CD14-positive monocyte (primary cell): ENCODE measurements around the gene NBPF3. TPM values are rescaled to one million over a fixed set of nuclear protein-coding genes. Genes with fewer than 3 reads are reported as not detected.
"Not testable (repeated sequence)": the region's sequence is repeated elsewhere in the genome, so short reads cannot be mapped to it uniquely, and the experiment has no call there.

Experiments
- DNase-seq, 3 donors: peaks; one replicate each; pipeline ENCODE4 v3.0.0-alpha.2; 2011 to 2022
- H2AFZ ChIP-seq: 2 replicates; pipeline ENCODE4 v1.6.0; 2012; ENCODE audit warnings: mild to moderate bottlenecking, low read depth, low read length, inconsistent platforms; ENCODE audit not compliant: insufficient read depth, poor library complexity, severe bottlenecking
- H3K27ac ChIP-seq, 2 donors: 1 replicate in 1 of 2; 2 replicates in 1 of 2; pipeline ENCODE4 v1.5.1; 2012 to 2013; ENCODE audit warnings: low read length in 2 of 2, control low read depth in 1 of 2, inconsistent platforms in 1 of 2, low read depth in 1 of 2, mild to moderate bottlenecking in 1 of 2
- H3K27me3 ChIP-seq, 2 donors: one replicate each; pipeline versions ENCODE4 v1.6.0 to v1.6.1; 2011 to 2013; ENCODE audit warnings: low read length in 2 of 2; ENCODE audit not compliant: control insufficient read depth in 2 of 2, insufficient read depth in 2 of 2
- H3K36me3 ChIP-seq, 2 donors: replicated peaks in 1 of 2; 1 replicate in 1 of 2; 2 replicates in 1 of 2; pipeline versions ENCODE4 v1.5.1 to v1.6.1; 2012 to 2013; ENCODE audit warnings: low read length in 2 of 2, control low read depth in 1 of 2, inconsistent platforms in 1 of 2, mild to moderate bottlenecking in 1 of 2; ENCODE audit not compliant: insufficient read depth in 2 of 2, control insufficient read depth in 1 of 2
- H3K4me1 ChIP-seq, 2 donors: 1 replicate in 1 of 2; 2 replicates in 1 of 2; pipeline versions ENCODE4 v1.5.1 to v1.6.1; 2012 to 2013; ENCODE audit warnings: low read length in 2 of 2, control low read depth in 1 of 2, inconsistent platforms in 1 of 2, mild to moderate bottlenecking in 1 of 2, moderate library complexity in 1 of 2; ENCODE audit not compliant: insufficient read depth in 2 of 2, control insufficient read depth in 1 of 2
- H3K4me2 ChIP-seq: replicated peaks from 2 replicates; pipeline ENCODE3; 2012; ENCODE audit warnings: low read length, moderate library complexity, mild to moderate bottlenecking; ENCODE audit not compliant: poor library complexity, severe bottlenecking; ENCODE audit errors: extremely low read depth
- H3K4me3 ChIP-seq, 3 experiments: fragments of 200-600 bp in 1 of 3; sonication (generic) in 1 of 3; replicated peaks in 1 of 3; 1 replicate in 2 of 3; 2 replicates in 1 of 3; pipeline ENCODE4 v1.5.1; 2011 to 2013; ENCODE audit warnings: low read length in 3 of 3, mild to moderate bottlenecking in 3 of 3, control low read depth in 2 of 3, low read depth in 2 of 3, inconsistent platforms in 1 of 3, moderate library complexity in 1 of 3
- H3K79me2 ChIP-seq: 2 replicates; pipeline ENCODE4 v1.6.0; 2012; ENCODE audit warnings: mild to moderate bottlenecking, control low read depth, inconsistent platforms, low read length, moderate library complexity; ENCODE audit not compliant: insufficient read depth
- H3K9ac ChIP-seq: 2 replicates; pipeline ENCODE4 v1.6.0; 2017; ENCODE audit warnings: low read length, mild to moderate bottlenecking; ENCODE audit not compliant: insufficient read depth, poor library complexity, severe bottlenecking
- H3K9me3 ChIP-seq, 2 donors: replicated peaks in 1 of 2; 1 replicate in 1 of 2; 2 replicates in 1 of 2; pipeline versions ENCODE4 v1.5.1 to v1.6.1; 2012 to 2013; ENCODE audit warnings: low read length in 2 of 2, control low read depth in 1 of 2; ENCODE audit not compliant: control insufficient read depth in 1 of 2, insufficient read depth in 1 of 2
- H4K20me1 ChIP-seq: 2 replicates; pipeline ENCODE4 v1.6.0; 2012; ENCODE audit warnings: mild to moderate bottlenecking, low read length, control low read depth, moderate library complexity; ENCODE audit not compliant: insufficient read depth
- H3K27ac Mint-ChIP-seq, 7 donors: one replicate each; pipeline ENCODE4 v1.8.0; 2020; ENCODE audit warnings: mild to moderate bottlenecking in 7 of 7, mixed read lengths in 7 of 7, moderate library complexity in 6 of 7, inconsistent platforms in 2 of 7
- H3K27me3 Mint-ChIP-seq, 3 donors: one replicate each; pipeline ENCODE4 v1.8.0; 2021 to 2022; ENCODE audit warnings: low read depth in 3 of 3, mild to moderate bottlenecking in 3 of 3, mixed read lengths in 3 of 3, moderate library complexity in 3 of 3, inconsistent platforms in 1 of 3
- H3K36me3 Mint-ChIP-seq, 2 donors: one replicate each; pipeline ENCODE4 v1.8.0; 2020; ENCODE audit warnings: mixed read lengths in 2 of 2, inconsistent platforms in 1 of 2, mild to moderate bottlenecking in 1 of 2
- H3K4me1 Mint-ChIP-seq: one replicate; pipeline ENCODE4 v1.8.0; 2020; ENCODE audit warnings: mild to moderate bottlenecking, mixed read lengths
- H3K4me3 Mint-ChIP-seq, 2 donors: one replicate each; pipeline ENCODE4 v1.8.0; 2020; ENCODE audit warnings: mild to moderate bottlenecking in 2 of 2, mixed read lengths in 2 of 2, moderate library complexity in 1 of 2
- H3K9me3 Mint-ChIP-seq, 7 donors: one replicate each; pipeline ENCODE4 v1.8.0; 2020 to 2022; ENCODE audit warnings: mixed read lengths in 7 of 7, mild to moderate bottlenecking in 6 of 7, moderate library complexity in 6 of 7, inconsistent platforms in 2 of 7
- WGBS: methylation state at CpG from one replicate; pipeline ENCODE4 v1.1.5; 2013; ENCODE audit warnings: missing lambda C conversion rate; ENCODE audit not compliant: insufficient coverage; 5-methylcytosine and 5-hydroxymethylcytosine counted together
- intact Hi-C, 2 donors: fragments of 100-400 bp; cut with micrococcal nuclease; formaldehyde crosslinking; loops; one replicate each; pipeline versions ENCODE4 v1.15.0 to v1.15.1; 2023
- polyA plus RNA-seq, 3 donors: library from polyadenylated mRNA; depleted of rRNA in 1 of 3; unstranded in 2 of 3; stranded (reverse) in 1 of 3; fragments of 300-500 nt in 2 of 3; fragments of >200 nt in 1 of 3; fragmentation: Illumina TruSeq in 2 of 3; gene quantifications; 1 replicate in 2 of 3; 2 replicates in 1 of 3; pipeline ENCODE4 v1.2.3, GENCODE V29; 2012 to 2021
- TF ChIP-seq, protein P1 (sequence below): fragments of 200-600 bp; IDR thresholded peaks from one replicate; pipeline ENCODE4 v1.8.0; 2022; ENCODE audit warnings: antibody characterized with exemption, mild to moderate bottlenecking

NBPF3 gene
- polyA plus RNA-seq, 3 donors, result 1.2 to 1.5 TPM; not detected in 1

DNA sequence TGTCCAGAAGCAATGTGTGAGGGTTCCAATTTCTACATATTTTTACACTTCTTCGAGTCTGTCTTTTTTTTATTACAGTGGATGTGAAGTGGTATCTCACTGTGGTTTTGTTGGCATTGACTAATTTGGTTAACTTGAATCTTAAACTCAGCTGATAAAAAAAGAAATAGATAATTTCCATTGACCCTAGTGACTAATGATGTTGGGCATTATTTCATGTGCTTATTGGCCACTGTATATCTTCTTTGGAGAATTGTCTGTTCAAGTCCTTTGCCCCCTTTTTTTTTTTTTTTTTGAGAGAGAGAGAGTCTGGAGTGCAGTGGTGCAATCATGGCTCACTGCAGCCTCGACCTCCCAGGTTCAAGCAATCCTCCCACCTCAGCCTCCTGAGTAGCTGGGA, 33.3 kb upstream of the NBPF3 start:
- Mint-ChIP-seq H3K4me3 (peak overlapping the region in 1 of 2 donors; percentile 8), H3K4me1 (no peaks in the 10 kb centered on the region), H3K27ac (no peak overlapping the region), H3K27me3 (peaks cover 12 to 48% (median 22%) of the 10 kb centered on the region in 3 donors), H3K36me3 (no peaks in the 10 kb centered on the region), H3K9me3 (peaks cover 0 to 7% (median 0%) of the 10 kb centered on the region in 7 donors)
- H3K27me3 ChIP-seq, result peaks cover 0 to 13% of the 10 kb centered on the region in 2 donors
- no peaks in the 10 kb centered on the region for H3K9me3 ChIP-seq
- no peak for DNase-seq
- H2AFZ ChIP-seq, result no peak overlapping the region
- no peaks in the 10 kb centered on the region for H4K20me1 ChIP-seq
- H3K4me2 ChIP-seq, result no peak overlapping the region
- no peaks in the 10 kb centered on the region for H3K79me2 ChIP-seq
- H3K9ac ChIP-seq, result no peak overlapping the region
- no peaks in the 10 kb centered on the region for H3K4me1 ChIP-seq
- intact Hi-C loops, result loop anchor here in 1 of 2 donors (10.0 kb wide), 1 partner anchor 422 kb away; no protein-coding TSS in a partner anchor
- no peaks in the 10 kb centered on the region for H3K36me3 ChIP-seq
- H3K27ac ChIP-seq, result no peak overlapping the region
- no CpG with 5 or more reads among the region's 2 CpGs for WGBS
- TF ChIP-seq, protein P1, sequence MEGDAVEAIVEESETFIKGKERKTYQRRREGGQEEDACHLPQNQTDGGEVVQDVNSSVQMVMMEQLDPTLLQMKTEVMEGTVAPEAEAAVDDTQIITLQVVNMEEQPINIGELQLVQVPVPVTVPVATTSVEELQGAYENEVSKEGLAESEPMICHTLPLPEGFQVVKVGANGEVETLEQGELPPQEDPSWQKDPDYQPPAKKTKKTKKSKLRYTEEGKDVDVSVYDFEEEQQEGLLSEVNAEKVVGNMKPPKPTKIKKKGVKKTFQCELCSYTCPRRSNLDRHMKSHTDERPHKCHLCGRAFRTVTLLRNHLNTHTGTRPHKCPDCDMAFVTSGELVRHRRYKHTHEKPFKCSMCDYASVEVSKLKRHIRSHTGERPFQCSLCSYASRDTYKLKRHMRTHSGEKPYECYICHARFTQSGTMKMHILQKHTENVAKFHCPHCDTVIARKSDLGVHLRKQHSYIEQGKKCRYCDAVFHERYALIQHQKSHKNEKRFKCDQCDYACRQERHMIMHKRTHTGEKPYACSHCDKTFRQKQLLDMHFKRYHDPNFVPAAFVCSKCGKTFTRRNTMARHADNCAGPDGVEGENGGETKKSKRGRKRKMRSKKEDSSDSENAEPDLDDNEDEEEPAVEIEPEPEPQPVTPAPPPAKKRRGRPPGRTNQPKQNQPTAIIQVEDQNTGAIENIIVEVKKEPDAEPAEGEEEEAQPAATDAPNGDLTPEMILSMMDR, result no peak
- H3K4me3 ChIP-seq, result no peak overlapping the region

DNA sequence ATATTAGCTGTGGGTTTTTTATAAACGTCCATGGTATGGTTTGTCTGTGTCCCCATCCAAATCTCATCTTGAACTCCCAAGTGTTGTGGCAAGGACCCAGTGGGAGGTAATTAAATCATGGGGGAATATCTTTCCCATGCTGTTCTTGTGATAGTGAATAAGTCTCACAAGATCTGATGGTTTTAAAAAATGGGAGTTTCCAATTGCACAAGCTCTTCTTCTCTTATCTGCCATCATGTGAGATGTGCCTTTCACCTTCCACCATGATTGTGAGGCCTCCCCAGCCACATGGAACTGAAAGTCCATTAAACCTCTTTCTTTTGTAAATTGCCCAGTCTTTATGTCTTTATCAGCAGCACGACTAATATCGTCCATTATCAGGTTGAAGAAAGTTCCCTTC, 30.0 kb upstream of the NBPF3 start:
- not testable (repeated sequence) for H3K79me2 ChIP-seq, H3K9me3 Mint-ChIP-seq, H3K4me1 Mint-ChIP-seq, H3K27ac ChIP-seq, H3K36me3 ChIP-seq, H4K20me1 ChIP-seq, H3K36me3 Mint-ChIP-seq, H3K27ac Mint-ChIP-seq, H3K4me3 ChIP-seq, H2AFZ ChIP-seq, H3K9me3 ChIP-seq, H3K4me1 ChIP-seq, DNase-seq, H3K9ac ChIP-seq, H3K4me2 ChIP-seq
- WGBS, result no CpG with 5 or more reads among the region's 3 CpGs
- Mint-ChIP-seq H3K4me3 (peak overlapping the region in 1 of 2 donors; percentile 6), H3K27me3 (peaks cover 18 to 45% (median 24%) of the 10 kb centered on the region in 3 donors)
- intact Hi-C loops, result loop anchor here in 1 of 2 donors (10.0 kb wide), 1 partner anchor 425 kb away; no protein-coding TSS in a partner anchor
- peaks cover 0 to 11% of the 10 kb centered on the region in 2 donors for H3K27me3 ChIP-seq
